Adrenal gland (tissue), 12 donors: Measurements from ENCODE around the gene TIMM44. TPM values are rescaled to one million over a fixed set of nuclear protein-coding genes. Genes with fewer than 3 reads are reported as not detected.

Source experiments
- DNase-seq, 7 donors: peaks; one replicate each; pipeline ENCODE4 v3.0.0-alpha.2; 2019 to 2020
- H3K27ac ChIP-seq, 5 donors: fragments of 200-600 bp; sonication (generic) in 4 of 5; 1 replicate in 3 of 5; 2 replicates in 2 of 5; pipeline versions ENCODE4 v1.5.1 to v1.8.0; 2016 to 2020; ENCODE audit warnings: mild to moderate bottlenecking in 1 of 5
- H3K27me3 ChIP-seq: fragments of 200-600 bp; 2 replicates; pipeline ENCODE4 v1.8.0; 2021
- H3K36me3 ChIP-seq, 2 donors: fragments of 200-600 bp; replicated peaks in 1 of 2; 1 replicate in 1 of 2; 2 replicates in 1 of 2; pipeline versions ENCODE4 v1.5.1 to v1.8.0; 2018 to 2022
- H3K4me1 ChIP-seq, 2 donors: fragments of 200-600 bp; replicated peaks in 1 of 2; 1 replicate in 1 of 2; 2 replicates in 1 of 2; pipeline versions ENCODE4 v1.5.1 to v1.8.0; 2018 to 2021
- H3K4me3 ChIP-seq, 4 donors: fragments of 200-600 bp; sonication (generic) in 3 of 4; one replicate each; pipeline ENCODE4 v1.5.1; 2016 to 2018
- H3K9me3 ChIP-seq, 3 donors: fragments of 200-600 bp; sonication (generic) in 1 of 3; replicated peaks in 1 of 3; 1 replicate in 2 of 3; 2 replicates in 1 of 3; pipeline versions ENCODE4 v1.5.1 to v1.8.0; 2016 to 2021
- POLR2A ChIP-seq, 2 donors: fragments of 450-650 bp; IDR thresholded peaks; one replicate each; pipeline ENCODE4 v1.6.1; 2017; ENCODE audit warnings: antibody characterized with exemption in 2 of 2, mild to moderate bottlenecking in 2 of 2, moderate library complexity in 1 of 2
- WGBS, 4 donors: extraction: QIAGEN DNeasy Blood & Tissue Kit in 2 of 4; methylation state at CpG; one replicate each; pipeline versions ENCODE4 v1.1.5 to v1.1.7; 2013 to 2017; 5-methylcytosine and 5-hydroxymethylcytosine counted together
- intact Hi-C, 2 donors: fragments of 100-400 bp; cut with DNase I; formaldehyde crosslinking; loops; one replicate each; pipeline versions ENCODE4 v1.14.1 to v1.15.0; 2022 to 2023
- polyA plus RNA-seq, 3 donors: library from polyadenylated mRNA; stranded (reverse); fragments of 200-250 nt in 2 of 3; fragments of 350-450 nt in 1 of 3; fragmentation: Illumina TruSeq in 1 of 3; extraction: RNeasy Lipid Tissue Mini Kit (QIAGEN cat#74804) in 1 of 3; gene quantifications; one replicate each; pipeline ENCODE4 v1.2.3, GENCODE V29; 2013 to 2014
- total RNA-seq, 9 donors: library from RNA; depleted of rRNA in 4 of 9; stranded (reverse); fragments of >200 nt in 4 of 9; fragments of 120-200 nt in 1 of 9; fragmentation: NEBNext Ultra II Directional in 1 of 9; extraction: Animal tissue kit (Norgen Biotek cat#: 25700) in 1 of 9; gene quantifications; one replicate each; pipeline versions ENCODE4 v1.1.0 to v1.2.4, GENCODE V29; 2013 to 2023
- TF ChIP-seq, protein P1 (sequence below), 6 experiments: fragments of 450-650 bp in 4 of 6; fragments of 200-600 bp in 2 of 6; sonication (generic) in 1 of 6; IDR thresholded peaks; 1 replicate in 5 of 6; 2 replicates in 1 of 6; pipeline versions ENCODE4 v1.5.1 to v1.8.0; 2016 to 2021; ENCODE audit warnings: antibody characterized with exemption in 6 of 6, mild to moderate bottlenecking in 2 of 6, moderate library complexity in 1 of 6
- donor health status: healthy with polysubstance abuse.
- donor health status: Bipolar disorder and iron deficiency.
- donor health status: DM: yes; HTN: yes; CAD: no.
- donor health status: DM: no; HTN: no; CAD: no.
- donor health status: DM: no; HTN: no; CAD: no.
- donor health status: DM: yes; HTN: yes; CAD: no.

Gene TIMM44
- total and polyA plus RNA-seq, 12 donors = 48.1 to 218 (median 60.8) TPM

DNA sequence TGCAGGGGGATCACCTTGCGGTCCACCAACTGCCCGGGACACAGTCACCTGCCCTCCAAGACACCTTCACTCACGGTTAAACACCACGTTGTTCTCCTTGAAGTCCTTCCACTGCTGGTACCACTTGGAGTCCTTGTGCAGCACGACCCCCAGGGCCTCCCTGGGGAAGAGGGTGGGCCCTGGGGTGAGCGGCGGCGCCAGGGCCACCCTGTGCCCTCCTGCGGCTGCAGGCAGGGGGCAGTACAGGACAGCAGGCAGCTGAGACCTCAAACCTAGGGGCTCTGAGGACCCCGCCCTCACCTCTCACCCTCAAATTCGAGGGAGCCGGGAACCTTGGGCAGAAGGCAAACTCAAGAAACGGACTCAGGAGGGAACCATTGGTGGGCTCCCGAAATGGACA lies 10.1 kb downstream of the TIMM44 start:
- no peak overlapping the region for H3K4me3 ChIP-seq
- no peaks in the 10 kb centered on the region for H3K27me3 ChIP-seq
- H3K36me3 ChIP-seq = peaks cover 0 to 81% of the 10 kb centered on the region in 2 donors
- DNase-seq = no peak
- no peaks in the 10 kb centered on the region for H3K9me3 ChIP-seq
- intact Hi-C loops = no loop called here
- H3K4me1 ChIP-seq = peaks cover 11 to 17% of the 10 kb centered on the region in 2 donors
- no peak overlapping the region for H3K27ac ChIP-seq
- TF ChIP-seq POLR2A (IDR thresholded peaks at IDR 0.05) = no peak
- TF ChIP-seq, protein P1, sequence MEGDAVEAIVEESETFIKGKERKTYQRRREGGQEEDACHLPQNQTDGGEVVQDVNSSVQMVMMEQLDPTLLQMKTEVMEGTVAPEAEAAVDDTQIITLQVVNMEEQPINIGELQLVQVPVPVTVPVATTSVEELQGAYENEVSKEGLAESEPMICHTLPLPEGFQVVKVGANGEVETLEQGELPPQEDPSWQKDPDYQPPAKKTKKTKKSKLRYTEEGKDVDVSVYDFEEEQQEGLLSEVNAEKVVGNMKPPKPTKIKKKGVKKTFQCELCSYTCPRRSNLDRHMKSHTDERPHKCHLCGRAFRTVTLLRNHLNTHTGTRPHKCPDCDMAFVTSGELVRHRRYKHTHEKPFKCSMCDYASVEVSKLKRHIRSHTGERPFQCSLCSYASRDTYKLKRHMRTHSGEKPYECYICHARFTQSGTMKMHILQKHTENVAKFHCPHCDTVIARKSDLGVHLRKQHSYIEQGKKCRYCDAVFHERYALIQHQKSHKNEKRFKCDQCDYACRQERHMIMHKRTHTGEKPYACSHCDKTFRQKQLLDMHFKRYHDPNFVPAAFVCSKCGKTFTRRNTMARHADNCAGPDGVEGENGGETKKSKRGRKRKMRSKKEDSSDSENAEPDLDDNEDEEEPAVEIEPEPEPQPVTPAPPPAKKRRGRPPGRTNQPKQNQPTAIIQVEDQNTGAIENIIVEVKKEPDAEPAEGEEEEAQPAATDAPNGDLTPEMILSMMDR (IDR thresholded peaks at IDR 0.05) = peak in 1 of 6 experiments; percentile 5
- WGBS, 4 donors = 84 to 86% (median 86%) methylated on average over 12 to 14 of the region's 14 CpGs

DNA sequence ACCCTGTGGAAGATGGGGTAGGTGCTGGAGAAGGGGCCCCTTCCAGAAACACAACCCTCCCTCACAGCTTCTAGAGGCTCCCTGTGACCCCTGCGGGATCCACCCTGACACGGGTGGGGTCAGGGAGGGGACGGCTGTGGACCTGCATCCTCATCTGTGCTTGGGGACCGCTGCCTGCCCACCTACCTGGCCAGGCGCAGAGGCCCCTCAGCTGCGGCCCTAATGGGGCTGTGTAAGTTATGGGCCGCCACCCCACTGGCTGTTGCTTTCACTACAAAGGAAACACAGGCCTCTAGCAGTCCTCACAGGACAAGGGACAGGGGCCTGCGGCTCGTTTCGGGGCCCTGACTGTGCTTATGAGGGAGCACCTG lies 10.6 kb downstream of the TIMM44 start:
- 84 to 98% (median 88%) methylated on average over 6 to 10 of the region's 10 CpGs; no CpG with 5 or more reads in 1 of the 4 donors for WGBS, 4 donors
- H3K4me1 ChIP-seq = peaks cover 16 to 22% of the 10 kb centered on the region in 2 donors
- peak in 1 of 7 donors; percentile 24 for DNase-seq
- intact Hi-C loops = no loop called here
- H3K27ac ChIP-seq = no peak overlapping the region
- no peaks in the 10 kb centered on the region for H3K9me3 ChIP-seq
- H3K27me3 ChIP-seq = no peaks in the 10 kb centered on the region
- TF ChIP-seq, protein P1 (IDR thresholded peaks at IDR 0.05) = no peak
- no peak for TF ChIP-seq POLR2A (IDR thresholded peaks at IDR 0.05)
- no peak overlapping the region for H3K4me3 ChIP-seq
- peaks cover 0 to 76% of the 10 kb centered on the region in 2 donors for H3K36me3 ChIP-seq

- H3K36me3 ChIP-seq = peaks cover 0 to 71% of the 10 kb centered on the region in 2 donors
- peak overlapping the region in 1 of 5 donors; percentile 44 for H3K27ac ChIP-seq
- H3K9me3 ChIP-seq = no peaks in the 10 kb centered on the region
- H3K4me3 ChIP-seq = no peak overlapping the region
- H3K4me1 ChIP-seq = peaks cover 21 to 27% of the 10 kb centered on the region in 2 donors
- DNase-seq = peak in 5 of 7 donors; percentile 34 to 63 (median 52)
- intact Hi-C loops = no loop called here
- no peak for TF ChIP-seq POLR2A (IDR thresholded peaks at IDR 0.05)
- TF ChIP-seq, protein P1 (IDR thresholded peaks at IDR 0.05) = no peak
- WGBS, 4 donors = 68 to 86% (median 78%) methylated on average over 7 to 32 of the region's 32 CpGs
- no peaks in the 10 kb centered on the region for H3K27me3 ChIP-seq
Observed at GRCh38 chr19:7932276-7932929, 11.1 kb downstream of the TIMM44 start.

- Histone ChIP-seq H3K4me3 (no peak overlapping the region), H3K36me3 (peaks cover 0 to 62% of the 10 kb centered on the region in 2 donors), H3K4me1 (peaks cover 31 to 35% of the 10 kb centered on the region in 2 donors), H3K9me3 (no peaks in the 10 kb centered on the region), H3K27ac (no peak overlapping the region), H3K27me3 (no peaks in the 10 kb centered on the region)
- TF ChIP-seq POLR2A (IDR thresholded peaks at IDR 0.05) = no peak
- TF ChIP-seq, protein P1 (IDR thresholded peaks at IDR 0.05) = no peak
- 92 to 95% (median 94%) methylated on average over 25 to 36 of the region's 36 CpGs for WGBS, 4 donors
- DNase-seq = peak in 2 of 7 donors; percentile 34 to 36
- intact Hi-C loops = no loop called here
Observed at GRCh38 chr19:7931221-7932061, 12.0 kb downstream of the TIMM44 start.
